Transverse colon (tissue), 4 donors: ENCODE results near the gene RBM3. TPM values are rescaled to one million over a fixed set of nuclear protein-coding genes. Genes with fewer than 3 reads are reported as not detected.

Experiments
- DNase-seq: peaks from one replicate; pipeline ENCODE4 v3.0.0-alpha.2; 2019
- H3K27ac ChIP-seq, 4 donors: fragments of 200-600 bp; sonication (generic); 2 replicates each; pipeline ENCODE4 v1.5.1; 2016 to 2018; ENCODE audit warnings: inconsistent platforms in 4 of 4
- H3K27me3 ChIP-seq: fragments of 200-600 bp; sonication (generic); 2 replicates; pipeline ENCODE4 v1.5.1; 2017; ENCODE audit warnings: inconsistent platforms
- H3K36me3 ChIP-seq, 4 donors: fragments of 200-600 bp; sonication (generic); 2 replicates each; pipeline ENCODE4 v1.5.1; 2017 to 2019; ENCODE audit warnings: inconsistent platforms in 4 of 4
- H3K4me1 ChIP-seq, 4 donors: fragments of 200-600 bp; sonication (generic); 2 replicates each; pipeline ENCODE4 v1.5.1; 2017 to 2020; ENCODE audit warnings: inconsistent platforms in 4 of 4
- H3K4me3 ChIP-seq, 4 donors: fragments of 200-600 bp; sonication (generic); 1 replicate in 1 of 4; 2 replicates in 3 of 4; pipeline versions ENCODE4 v1.5.1 to v1.6.1; 2017 to 2019; ENCODE audit warnings: inconsistent platforms in 4 of 4
- H3K9me3 ChIP-seq, 2 donors: fragments of 200-600 bp; sonication (generic); 2 replicates each; pipeline ENCODE4 v1.5.1; 2017 to 2019; ENCODE audit warnings: inconsistent platforms in 2 of 2
- EP300 ChIP-seq: sonication (generic); formaldehyde crosslinking; IDR thresholded peaks from one replicate; pipeline ENCODE4 v1.6.1; 2017; ENCODE audit warnings: antibody characterized with exemption, low read depth
- POLR2A ChIP-seq: fragments of 450-650 bp; IDR thresholded peaks from one replicate; pipeline ENCODE4 v1.6.1; 2016; ENCODE audit warnings: antibody characterized with exemption, mild to moderate bottlenecking, moderate library complexity
- POLR2AphosphoS5 ChIP-seq, 3 donors: sonication (generic); formaldehyde crosslinking; IDR thresholded peaks; one replicate each; pipeline ENCODE4 v1.6.1; 2016; ENCODE audit warnings: antibody characterized with exemption in 3 of 3
- WGBS, 2 donors: methylation state at CpG; one replicate each; pipeline ENCODE4 v1.1.5; 2018; ENCODE audit warnings: low coverage in 1 of 2; 5-methylcytosine and 5-hydroxymethylcytosine counted together
- in situ Hi-C, 4 donors: fragments of 200-750 bp; cut with MboI; loops; one replicate each; pipeline versions ENCODE4 v1.15.0 to v1.15.1; 2017; ENCODE audit warnings: low sequenced_read_pairs in 3 of 4, low pct_ligation_motif_present in 1 of 4, low pct_unique_long_range_greater_than_20kb in 1 of 4
- intact Hi-C: fragments of 100-400 bp; cut with DNase I; formaldehyde crosslinking; loops from one replicate; pipeline ENCODE4 v1.15.1; 2023; ENCODE audit warnings: low total_unique reads
- small RNA-seq, 4 donors: library from RNA; depleted of rRNA; stranded (forward); fragments of <200 nt; gene quantifications; one replicate each; pipeline ENCODE3, GENCODE V24; 2016
- total RNA-seq, 4 donors: library from RNA; depleted of rRNA; stranded (reverse); fragments of >200 nt; gene quantifications; one replicate each; pipeline ENCODE4 v1.1.0, GENCODE V29; 2016
- TF ChIP-seq, protein P1 (sequence below), 5 experiments: fragments of 200-600 bp in 3 of 5; fragments of 450-650 bp in 2 of 5; sonication (generic) in 3 of 5; IDR thresholded peaks; 1 replicate in 2 of 5; 2 replicates in 3 of 5; pipeline ENCODE4 v1.5.1; 2016 to 2017; ENCODE audit warnings: antibody characterized with exemption in 5 of 5, inconsistent platforms in 3 of 5, mild to moderate bottlenecking in 2 of 5, moderate library complexity in 1 of 5

Gene RBM3
- total RNA-seq, 4 donors from 2014 or later = 65.7 to 157 (median 127) TPM

DNA sequence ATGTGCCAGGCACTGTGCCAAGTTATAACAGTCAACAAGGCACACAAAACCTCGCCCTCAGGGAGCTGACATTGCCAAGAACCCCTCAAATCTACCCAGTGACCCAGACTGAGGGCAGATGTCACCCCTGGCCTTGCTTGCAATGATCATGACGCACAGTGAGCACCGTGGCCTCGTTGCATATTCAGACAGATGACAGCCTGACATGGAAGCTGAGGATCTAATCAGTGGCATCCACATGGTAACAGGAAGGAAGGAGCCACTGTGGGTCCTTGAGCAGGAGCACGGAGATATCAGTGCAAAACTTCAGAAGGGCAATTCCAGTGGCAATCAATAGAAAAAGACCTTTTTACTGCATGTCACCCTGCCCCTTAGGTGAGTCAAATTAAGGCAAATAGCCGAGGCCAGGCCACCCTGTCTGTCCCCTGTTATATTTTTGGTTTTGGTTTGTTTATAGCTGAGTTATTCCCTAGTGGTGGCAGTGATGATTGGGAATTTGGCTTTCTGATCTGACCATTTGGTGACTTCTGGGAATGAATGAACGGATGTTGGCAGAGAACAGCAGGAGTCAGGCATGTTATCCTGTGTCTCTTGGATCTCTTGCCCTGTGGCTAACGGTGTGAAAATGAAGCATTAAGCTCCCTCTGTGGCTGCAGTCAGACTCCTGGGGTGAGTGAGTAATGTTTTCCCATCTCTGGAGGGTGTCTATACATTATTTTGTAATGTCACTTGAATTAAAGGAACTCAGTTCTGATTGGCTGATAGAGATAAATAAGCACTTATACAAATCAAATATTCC, 43.5 kb downstream of the RBM3 start:
- no peaks in the 10 kb centered on the region for H3K4me1 ChIP-seq
- TF ChIP-seq, protein P1, sequence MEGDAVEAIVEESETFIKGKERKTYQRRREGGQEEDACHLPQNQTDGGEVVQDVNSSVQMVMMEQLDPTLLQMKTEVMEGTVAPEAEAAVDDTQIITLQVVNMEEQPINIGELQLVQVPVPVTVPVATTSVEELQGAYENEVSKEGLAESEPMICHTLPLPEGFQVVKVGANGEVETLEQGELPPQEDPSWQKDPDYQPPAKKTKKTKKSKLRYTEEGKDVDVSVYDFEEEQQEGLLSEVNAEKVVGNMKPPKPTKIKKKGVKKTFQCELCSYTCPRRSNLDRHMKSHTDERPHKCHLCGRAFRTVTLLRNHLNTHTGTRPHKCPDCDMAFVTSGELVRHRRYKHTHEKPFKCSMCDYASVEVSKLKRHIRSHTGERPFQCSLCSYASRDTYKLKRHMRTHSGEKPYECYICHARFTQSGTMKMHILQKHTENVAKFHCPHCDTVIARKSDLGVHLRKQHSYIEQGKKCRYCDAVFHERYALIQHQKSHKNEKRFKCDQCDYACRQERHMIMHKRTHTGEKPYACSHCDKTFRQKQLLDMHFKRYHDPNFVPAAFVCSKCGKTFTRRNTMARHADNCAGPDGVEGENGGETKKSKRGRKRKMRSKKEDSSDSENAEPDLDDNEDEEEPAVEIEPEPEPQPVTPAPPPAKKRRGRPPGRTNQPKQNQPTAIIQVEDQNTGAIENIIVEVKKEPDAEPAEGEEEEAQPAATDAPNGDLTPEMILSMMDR (IDR thresholded peaks at IDR 0.05) = no peak
- TF ChIP-seq POLR2A (no peak), EP300 (no peak), POLR2AphosphoS5 (IDR thresholded peaks at IDR 0.05) (no peak)
- no peak overlapping the region for H3K27ac ChIP-seq
- intact Hi-C loops = no loop called here
- WGBS, 2 donors = 49% methylated on average over 8 of the region's 8 CpGs; no CpG with 5 or more reads in 1 of the 2 donors
- in situ Hi-C loops = no loop called here
- H3K27me3 ChIP-seq = no peaks in the 10 kb centered on the region
- no peak for DNase-seq
- H3K9me3 ChIP-seq = no peaks in the 10 kb centered on the region
- no peak overlapping the region for H3K4me3 ChIP-seq
- no peaks in the 10 kb centered on the region for H3K36me3 ChIP-seq

DNA sequence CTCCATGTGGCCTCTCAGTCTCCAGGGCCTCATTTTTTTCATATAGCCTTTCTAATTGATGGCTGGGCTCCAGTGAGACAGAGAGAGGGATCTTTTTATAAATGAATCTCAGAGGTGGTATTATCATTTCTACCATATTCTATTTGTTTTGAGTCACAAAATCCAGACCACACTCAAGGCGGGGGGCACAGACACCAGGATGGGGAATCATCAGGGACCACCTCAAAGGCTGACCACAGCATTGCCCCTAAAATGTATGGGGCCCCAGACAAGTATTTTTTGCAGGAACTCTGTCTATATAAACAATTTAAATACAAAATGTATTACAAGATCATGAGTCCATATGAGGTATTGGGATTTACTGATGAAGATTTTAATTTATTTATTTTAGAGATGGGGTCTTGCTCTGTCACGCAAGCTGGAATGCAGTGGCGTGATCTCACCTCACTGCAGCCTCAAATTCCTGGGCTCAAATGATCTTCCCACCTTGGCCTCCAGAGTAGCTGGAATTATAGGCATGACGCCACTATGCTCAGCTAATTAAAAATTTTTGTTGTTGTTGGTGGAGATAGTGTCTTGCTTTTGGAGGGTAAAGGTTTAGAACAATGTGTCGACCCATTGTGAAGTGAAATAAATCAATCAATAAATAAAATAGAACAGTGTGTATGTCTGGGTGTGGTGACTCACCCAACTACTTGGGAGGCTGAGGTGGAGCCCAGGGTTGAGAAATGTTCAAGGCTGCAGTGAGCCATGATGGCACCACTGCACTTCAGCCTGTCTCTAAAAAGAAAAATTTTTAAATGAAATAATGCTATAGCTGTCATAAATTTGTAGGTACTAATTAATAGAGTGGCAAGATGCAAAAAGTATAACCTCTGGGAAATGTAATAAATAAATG, 52.4 kb downstream of the RBM3 start:
- 70 to 77% methylated on average over 4 to 5 of the region's 5 CpGs for WGBS, 2 donors
- no peak for TF ChIP-seq EP300

More for the DNA sequence above, 52.4 kb downstream of the RBM3 start:
- in situ Hi-C loops (loop anchor here in 1 of 4 donors (25.0 kb wide), 1 partner anchor 286 kb away; the partner anchor contains the start of genes PIM2 and SLC35A2), intact Hi-C loops (no loop called here)
- H3K36me3 ChIP-seq = no peaks in the 10 kb centered on the region
- DNase-seq = no peak
- peaks cover 0 to 1% (median under 1%) of the 10 kb centered on the region in 4 donors for H3K4me1 ChIP-seq
- no peaks in the 10 kb centered on the region for H3K9me3 ChIP-seq
- no peaks in the 10 kb centered on the region for H3K27me3 ChIP-seq
- no peak overlapping the region for H3K27ac ChIP-seq
- no peak overlapping the region for H3K4me3 ChIP-seq

Small RNA genes lying within 50 kb of the gene (small RNA-seq; reads per million reads assigned to genes)
- gene MRPL32P1 = 0 reads per million in 4 donors

Other genes with a start within 250 kb of the RBM3 start
- not detected for gene SSX3, start 217.8 kb upstream of the RBM3 start, total RNA-seq
- not detected for gene SSX4, start 190.9 kb upstream of the RBM3 start, total RNA-seq
- not detected for gene SSX4B, start 162.5 kb upstream of the RBM3 start, total RNA-seq
- gene SLC38A5, start 104.2 kb upstream of the RBM3 start, total RNA-seq = 10 to 100 TPM in 3 of 4 donors, 1 to 10 TPM in 1; 5.7 to 14.3 (median 11.3) TPM
- 10 to 100 TPM; 15.3 to 33.2 (median 31.1) TPM for gene FTSJ1, start 98.3 kb upstream of the RBM3 start, total RNA-seq
- 10 to 100 TPM in 1 of 4 donors, 1 to 10 TPM in 3; 1.5 to 10.1 (median 8.2) TPM for gene PORCN, start 65.5 kb upstream of the RBM3 start, total RNA-seq
- gene EBP, start 52.7 kb upstream of the RBM3 start, total RNA-seq = 10 to 100 TPM; 19.9 to 88.7 (median 67.6) TPM
- 10 to 100 TPM in 3 of 4 donors, 1 to 10 TPM in 1; 8.1 to 27.7 (median 13.3) TPM for gene TBC1D25, start 34.8 kb upstream of the RBM3 start, total RNA-seq
- gene WDR13, start 23.0 kb downstream of the RBM3 start, total RNA-seq = 100 to 1,000 TPM in 3 of 4 donors, 10 to 100 TPM in 1; 96.5 to 238 (median 184) TPM
- gene WAS, start 109.3 kb downstream of the RBM3 start, total RNA-seq = 10 to 100 TPM in 1 of 4 donors, 1 to 10 TPM in 3; 3.2 to 13.1 (median 6.3) TPM
- gene SUV39H1, start 122.2 kb downstream of the RBM3 start, total RNA-seq = 1 to 10 TPM in 3 of 4 donors, under 1 TPM in 1; 1.00 to 5.3 (median 4.4) TPM
- 10 to 100 TPM in 1 of 4 donors, 1 to 10 TPM in 1, not detected in 2; 4.8 to 18.4 TPM for gene GLOD5, start 187.3 kb downstream of the RBM3 start, total RNA-seq
- not detected for gene GATA1, start 212.1 kb downstream of the RBM3 start, total RNA-seq
- gene HDAC6, start 227.6 kb downstream of the RBM3 start, total RNA-seq = 100 to 1,000 TPM in 2 of 4 donors, 10 to 100 TPM in 2; 74.4 to 105 (median 93.3) TPM